ENCODE data around the gene ITCH.
"Not testable (repeated sequence)": the region's sequence is repeated elsewhere in the genome, so short reads cannot be mapped to it uniquely, and the experiment has no call there.

ITCH gene

DNA sequence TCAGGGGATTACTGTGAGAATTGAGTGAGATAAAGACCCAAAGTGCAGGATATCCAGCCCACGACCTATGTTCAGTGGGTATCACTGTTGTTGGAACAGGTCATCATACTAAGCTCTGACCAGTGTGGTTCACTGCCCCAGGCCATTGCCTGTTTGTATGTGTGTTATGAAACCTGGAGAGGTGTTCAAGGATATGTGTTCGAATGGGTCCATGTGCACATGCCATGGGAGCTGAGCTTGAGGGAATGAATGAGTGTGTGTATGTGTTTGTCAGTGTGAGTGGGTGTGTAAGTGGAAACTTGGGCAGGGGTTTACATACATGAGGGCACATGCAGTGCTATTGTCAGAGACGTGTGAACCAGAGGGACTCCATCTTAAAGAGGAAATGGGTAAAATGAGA is 42.2 kb upstream of the ITCH start:
- Histone ChIP-seq H3K4me1 (ENCODE audit: low read length) (no peaks in the 10 kb centered on the region), H3K4me2 (ENCODE audit: low read length) (no peak overlapping the region), H3K4me3 (ENCODE audit: low read length) (no peak overlapping the region), H3K9me3 (ENCODE audit: insufficient read depth, low read length) (no peaks in the 10 kb centered on the region), H4K20me1 (ENCODE audit: insufficient read depth, low read length) (no peaks in the 10 kb centered on the region), H3K27ac (ENCODE audit: low read length) (no peak overlapping the region), H3K9ac (ENCODE audit: low read length) (no peak overlapping the region), H2AFZ (ENCODE audit: low read depth, low read length) (no peak overlapping the region), H3K79me2 (ENCODE audit: low read length) (no peaks in the 10 kb centered on the region), H3K36me3 (replicated peaks; ENCODE audit: low read depth, low read length) (no peaks in the 10 kb centered on the region), H3K27me3 (ENCODE audit: low read depth, low read length) (peaks cover 37% of the 10 kb centered on the region)
- no peak for TF ChIP-seq EZH2phosphoT487 (IDR thresholded peaks at IDR 0.05; ENCODE audit: low read depth)
- TF ChIP-seq, protein P1, sequence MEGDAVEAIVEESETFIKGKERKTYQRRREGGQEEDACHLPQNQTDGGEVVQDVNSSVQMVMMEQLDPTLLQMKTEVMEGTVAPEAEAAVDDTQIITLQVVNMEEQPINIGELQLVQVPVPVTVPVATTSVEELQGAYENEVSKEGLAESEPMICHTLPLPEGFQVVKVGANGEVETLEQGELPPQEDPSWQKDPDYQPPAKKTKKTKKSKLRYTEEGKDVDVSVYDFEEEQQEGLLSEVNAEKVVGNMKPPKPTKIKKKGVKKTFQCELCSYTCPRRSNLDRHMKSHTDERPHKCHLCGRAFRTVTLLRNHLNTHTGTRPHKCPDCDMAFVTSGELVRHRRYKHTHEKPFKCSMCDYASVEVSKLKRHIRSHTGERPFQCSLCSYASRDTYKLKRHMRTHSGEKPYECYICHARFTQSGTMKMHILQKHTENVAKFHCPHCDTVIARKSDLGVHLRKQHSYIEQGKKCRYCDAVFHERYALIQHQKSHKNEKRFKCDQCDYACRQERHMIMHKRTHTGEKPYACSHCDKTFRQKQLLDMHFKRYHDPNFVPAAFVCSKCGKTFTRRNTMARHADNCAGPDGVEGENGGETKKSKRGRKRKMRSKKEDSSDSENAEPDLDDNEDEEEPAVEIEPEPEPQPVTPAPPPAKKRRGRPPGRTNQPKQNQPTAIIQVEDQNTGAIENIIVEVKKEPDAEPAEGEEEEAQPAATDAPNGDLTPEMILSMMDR (IDR thresholded peaks at IDR 0.05; ENCODE audit: low read depth, low read length), result no peak

DNA sequence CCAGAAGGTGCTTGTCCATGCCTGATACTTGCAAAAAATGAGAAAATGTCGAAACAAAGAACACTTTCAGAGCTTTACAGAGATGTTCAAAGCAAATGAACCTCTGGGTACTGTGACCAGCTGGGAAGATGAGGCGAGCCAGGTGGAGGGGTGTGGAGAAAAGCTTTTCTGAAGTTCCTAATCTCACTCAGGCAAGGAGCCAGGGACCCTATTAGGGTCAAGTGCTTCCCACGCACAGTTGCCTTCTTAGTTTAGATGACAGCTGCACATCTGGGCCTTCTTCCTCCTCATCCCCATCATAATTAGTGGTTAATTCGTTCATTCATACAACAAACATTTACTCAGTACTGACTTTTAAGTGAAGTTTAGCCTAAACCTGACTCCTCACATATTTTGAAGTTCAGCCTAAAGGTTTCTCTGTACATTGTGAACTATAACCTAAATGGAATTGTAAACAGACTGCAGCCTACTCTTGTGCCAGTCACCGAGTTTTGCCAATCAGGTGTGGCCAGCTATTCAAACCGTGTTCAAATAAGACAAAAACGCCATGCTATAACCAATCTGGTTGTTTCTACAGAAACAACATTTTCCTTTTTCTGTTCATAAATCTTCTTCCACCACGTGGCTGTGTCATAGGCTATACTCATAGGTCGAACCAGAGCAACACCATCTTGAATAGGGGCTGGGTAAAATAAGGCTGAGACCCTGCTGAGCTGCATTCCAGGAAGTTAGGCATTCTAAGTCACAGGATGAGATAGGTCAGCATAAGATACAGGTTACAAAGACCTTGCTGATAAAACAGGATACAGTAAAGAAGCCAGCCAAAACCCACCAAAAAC is 40.6 kb upstream of the ITCH start:
- H4K20me1 ChIP-seq (ENCODE audit: insufficient read depth, low read length), result no peaks in the 10 kb centered on the region
- H3K79me2 ChIP-seq (ENCODE audit: low read length), result no peaks in the 10 kb centered on the region
- no peaks in the 10 kb centered on the region for H3K4me1 ChIP-seq (ENCODE audit: low read length)
- peaks cover 33% of the 10 kb centered on the region for H3K27me3 ChIP-seq (ENCODE audit: low read depth, low read length)
- H3K27ac ChIP-seq (ENCODE audit: low read length), result no peak overlapping the region
- no peak overlapping the region for H3K4me3 ChIP-seq (ENCODE audit: low read length)
- H2AFZ ChIP-seq (ENCODE audit: low read depth, low read length), result no peak overlapping the region
- no peak overlapping the region for H3K9ac ChIP-seq (ENCODE audit: low read length)
- H3K36me3 ChIP-seq (replicated peaks; ENCODE audit: low read depth, low read length), result no peaks in the 10 kb centered on the region
- H3K4me2 ChIP-seq (ENCODE audit: low read length), result no peak overlapping the region
- no peak for TF ChIP-seq EZH2phosphoT487 (IDR thresholded peaks at IDR 0.05; ENCODE audit: low read depth)
- TF ChIP-seq, protein P1 (IDR thresholded peaks at IDR 0.05; ENCODE audit: low read depth, low read length), result no peak
- no peaks in the 10 kb centered on the region for H3K9me3 ChIP-seq (ENCODE audit: insufficient read depth, low read length)

DNA sequence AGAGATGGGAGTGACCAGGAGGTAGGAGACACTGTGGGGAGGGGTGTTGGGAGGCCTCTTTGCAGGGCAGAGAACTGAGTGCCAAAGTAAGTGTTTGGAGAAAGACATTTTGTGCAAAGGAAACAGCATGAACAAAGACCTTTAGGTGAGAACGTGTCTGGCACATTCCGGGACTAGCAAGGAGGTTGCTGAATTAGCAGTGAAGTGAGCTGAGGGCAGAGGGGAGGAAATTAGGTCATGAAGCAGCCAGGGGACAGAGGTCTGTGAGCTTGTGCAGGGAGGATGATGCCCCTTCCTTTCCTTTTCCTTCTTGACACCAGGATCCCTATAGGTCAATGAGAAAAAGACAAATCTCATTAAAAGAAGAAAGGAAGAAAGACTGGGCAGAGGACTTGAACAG is 38.5 kb upstream of the ITCH start:
- Histone ChIP-seq H3K4me2 (ENCODE audit: low read length) (no peak overlapping the region), H3K27me3 (ENCODE audit: low read depth, low read length) (peaks cover 24% of the 10 kb centered on the region), H3K36me3 (replicated peaks; ENCODE audit: low read depth, low read length) (no peaks in the 10 kb centered on the region), H3K79me2 (ENCODE audit: low read length) (no peaks in the 10 kb centered on the region), H4K20me1 (ENCODE audit: insufficient read depth, low read length) (no peaks in the 10 kb centered on the region), H2AFZ (ENCODE audit: low read depth, low read length) (no peak overlapping the region), H3K27ac (ENCODE audit: low read length) (no peak overlapping the region), H3K9me3 (ENCODE audit: insufficient read depth, low read length) (no peaks in the 10 kb centered on the region), H3K4me3 (ENCODE audit: low read length) (no peak overlapping the region), H3K4me1 (ENCODE audit: low read length) (no peaks in the 10 kb centered on the region), H3K9ac (ENCODE audit: low read length) (no peak overlapping the region)
- TF ChIP-seq, protein P1 (IDR thresholded peaks at IDR 0.05; ENCODE audit: low read depth, low read length), result no peak
- TF ChIP-seq EZH2phosphoT487 (IDR thresholded peaks at IDR 0.05; ENCODE audit: low read depth), result no peak

DNA sequence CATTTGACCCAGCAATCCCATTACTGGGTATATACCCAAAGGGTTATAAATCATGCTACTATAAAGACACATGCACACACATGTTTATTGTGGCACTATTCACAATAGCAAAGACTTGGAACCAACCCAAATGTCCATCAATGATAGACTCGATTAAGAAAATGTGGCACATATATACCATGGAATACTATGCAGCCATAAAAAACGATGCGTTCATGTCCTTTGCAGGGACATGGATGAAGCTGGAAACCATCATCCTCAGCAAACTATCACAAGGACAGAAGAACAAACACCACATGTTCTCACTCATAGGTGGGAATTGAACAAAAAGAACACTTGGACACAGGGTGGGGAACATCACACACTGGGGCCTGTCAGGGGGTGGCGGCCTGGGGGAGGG is 34.9 kb upstream of the ITCH start:
- H3K4me1 ChIP-seq (ENCODE audit: low read length); H2AFZ ChIP-seq (ENCODE audit: low read depth, low read length); H3K9ac ChIP-seq (ENCODE audit: low read length); H3K27me3 ChIP-seq (ENCODE audit: low read depth, low read length); H3K36me3 ChIP-seq (replicated peaks; ENCODE audit: low read depth, low read length); H4K20me1 ChIP-seq (ENCODE audit: insufficient read depth, low read length); H3K27ac ChIP-seq (ENCODE audit: low read length); H3K9me3 ChIP-seq (ENCODE audit: insufficient read depth, low read length); H3K4me3 ChIP-seq (ENCODE audit: low read length); H3K79me2 ChIP-seq (ENCODE audit: low read length); H3K4me2 ChIP-seq (ENCODE audit: low read length): not testable (repeated sequence)
